Mucosa of descending colon (tissue), 3 donors: ENCODE results near the gene KCNQ2. TPM values are rescaled to one million over a fixed set of nuclear protein-coding genes. Genes with fewer than 3 reads are reported as not detected.
A peak's percentile ranks its signal among the peaks of the same experiment; 100 is the strongest.

Experiments used
- ATAC-seq: fragments of 200-7000 bp; cut with Tn5 transposase; one replicate; pipeline ENCODE4 v1.9.1; 2020; ENCODE audit warnings: mild to moderate bottlenecking, moderate library complexity
- DNase-seq, 3 donors: peaks; one replicate each; pipeline ENCODE4 v3.0.0-alpha.2; 2020
- H3K36me3 ChIP-seq: fragments of 200-600 bp; one replicate; pipeline ENCODE4 v1.8.0; 2021; ENCODE audit warnings: low read depth, mild to moderate bottlenecking
- H3K4me1 ChIP-seq: fragments of 200-600 bp; one replicate; pipeline ENCODE4 v1.8.0; 2021; ENCODE audit warnings: low read depth, mild to moderate bottlenecking
- H3K4me3 ChIP-seq: fragments of 200-600 bp; one replicate; pipeline ENCODE4 v1.8.0; 2021; ENCODE audit warnings: mild to moderate bottlenecking
- H3K9me3 ChIP-seq: fragments of 200-600 bp; one replicate; pipeline ENCODE4 v1.8.0; 2021; ENCODE audit warnings: mild to moderate bottlenecking
- CTCF ChIP-seq: fragments of 200-600 bp; IDR thresholded peaks from one replicate; pipeline ENCODE4 v1.8.0; 2022; ENCODE audit warnings: antibody characterized with exemption, mild to moderate bottlenecking
- intact Hi-C, 2 donors: fragments of 100-400 bp; cut with DNase I in 1 of 2; cut with micrococcal nuclease in 1 of 2; formaldehyde crosslinking; loops; one replicate each; pipeline versions ENCODE4 v1.11.0 to v1.11.1; 2022; cut with DNase I, micrococcal nuclease
- total RNA-seq, 3 donors: library from RNA; stranded (reverse); fragmentation: NEBNext Ultra II Directional in 2 of 3; extraction: Animal tissue kit (Norgen Biotek cat#: 25700) in 2 of 3; gene quantifications; one replicate each; pipeline versions ENCODE4 v1.2.1 to v1.2.4, GENCODE V29; 2021 to 2023
- donor health status: DM: no; HTN: no; CAD: no; lungs with moderate emphysema.
- donor health status: DM: no; HTN: no; CAD: no.
- donor health status: DM: no; HTN: yes; CAD: no.

The KCNQ2 gene
- total RNA-seq, 3 donors from 2014 or later: 1.4 TPM; not detected in 2

DNA sequence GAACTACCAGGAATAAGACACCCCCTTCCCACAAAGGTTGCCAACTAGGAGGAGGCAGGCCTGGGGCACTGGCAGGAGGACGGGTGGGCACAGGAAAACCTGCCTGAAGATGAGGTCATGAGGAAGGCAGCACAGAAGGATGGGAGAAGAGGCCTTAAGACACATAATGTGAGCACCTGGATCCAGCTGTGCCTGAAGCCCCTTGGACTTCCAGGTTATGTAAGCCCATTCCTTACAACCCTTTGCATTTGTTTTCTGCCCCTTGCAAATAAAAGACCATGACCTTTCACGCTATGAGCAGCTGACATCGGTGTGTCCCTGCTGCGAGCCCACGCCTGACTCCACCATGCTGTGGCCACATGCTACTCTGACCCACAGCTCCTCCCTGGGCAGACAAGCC is 23.4 kb downstream of the KCNQ2 start:
- intact Hi-C loops: no loop called here
- no peaks in the 10 kb centered on the region for H3K36me3 ChIP-seq
- DNase-seq: no peak

GRCh38 chr20:63448031-63448430 is 24.4 kb downstream of the KCNQ2 start:
- Histone ChIP-seq H3K9me3 (no peaks in the 10 kb centered on the region), H3K36me3 (no peaks in the 10 kb centered on the region), H3K4me1 (no peaks in the 10 kb centered on the region), H3K4me3 (no peak overlapping the region)
- ATAC-seq: peak; percentile 82
- TF ChIP-seq CTCF: no peak
- intact Hi-C loops: no loop called here
- peak in 2 of 3 donors; percentile 38 to 42 for DNase-seq

More for the DNA sequence above, 23.4 kb downstream of the KCNQ2 start:
- no peak for TF ChIP-seq CTCF
- H3K4me1 ChIP-seq: no peaks in the 10 kb centered on the region
- H3K4me3 ChIP-seq: no peak overlapping the region
- H3K9me3 ChIP-seq: no peaks in the 10 kb centered on the region
- ATAC-seq: no peak

DNA sequence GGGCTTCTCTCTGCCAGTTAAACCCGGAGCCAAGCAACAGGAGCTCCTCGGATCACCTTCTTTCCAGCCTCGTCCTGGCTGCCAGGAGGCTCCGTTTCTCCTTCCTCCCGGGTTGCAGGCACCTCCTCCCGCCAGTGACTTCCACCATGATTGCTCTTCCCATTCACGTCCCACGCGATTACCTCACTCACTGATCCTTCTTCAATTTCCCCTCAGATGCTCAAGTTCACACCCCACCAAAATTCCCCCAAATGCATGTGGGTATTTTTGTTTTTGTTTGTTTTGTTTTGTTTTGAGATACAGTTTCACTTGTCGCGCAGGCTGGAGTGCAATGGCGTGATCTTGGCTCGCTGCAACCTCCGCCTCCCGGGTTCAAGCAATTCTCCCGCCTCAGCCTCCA is 25.1 kb downstream of the KCNQ2 start:
- Histone ChIP-seq H3K9me3 (no peaks in the 10 kb centered on the region), H3K36me3 (no peaks in the 10 kb centered on the region)
- no peak for TF ChIP-seq CTCF

GRCh38 chr20:63446216-63447024 is 26.0 kb downstream of the KCNQ2 start:
- H3K4me1 ChIP-seq: no peaks in the 10 kb centered on the region
- H3K4me3 ChIP-seq: no peak overlapping the region
- DNase-seq (no peak), ATAC-seq (no peak)
- no peak for TF ChIP-seq CTCF
- no peaks in the 10 kb centered on the region for H3K9me3 ChIP-seq
- intact Hi-C loops: no loop called here
- no peaks in the 10 kb centered on the region for H3K36me3 ChIP-seq

More for the DNA sequence above, 25.1 kb downstream of the KCNQ2 start:
- no peaks in the 10 kb centered on the region for H3K4me1 ChIP-seq
- no peak overlapping the region for H3K4me3 ChIP-seq
- intact Hi-C loops: no loop called here
- ATAC-seq (no peak), DNase-seq (no peak)

DNA sequence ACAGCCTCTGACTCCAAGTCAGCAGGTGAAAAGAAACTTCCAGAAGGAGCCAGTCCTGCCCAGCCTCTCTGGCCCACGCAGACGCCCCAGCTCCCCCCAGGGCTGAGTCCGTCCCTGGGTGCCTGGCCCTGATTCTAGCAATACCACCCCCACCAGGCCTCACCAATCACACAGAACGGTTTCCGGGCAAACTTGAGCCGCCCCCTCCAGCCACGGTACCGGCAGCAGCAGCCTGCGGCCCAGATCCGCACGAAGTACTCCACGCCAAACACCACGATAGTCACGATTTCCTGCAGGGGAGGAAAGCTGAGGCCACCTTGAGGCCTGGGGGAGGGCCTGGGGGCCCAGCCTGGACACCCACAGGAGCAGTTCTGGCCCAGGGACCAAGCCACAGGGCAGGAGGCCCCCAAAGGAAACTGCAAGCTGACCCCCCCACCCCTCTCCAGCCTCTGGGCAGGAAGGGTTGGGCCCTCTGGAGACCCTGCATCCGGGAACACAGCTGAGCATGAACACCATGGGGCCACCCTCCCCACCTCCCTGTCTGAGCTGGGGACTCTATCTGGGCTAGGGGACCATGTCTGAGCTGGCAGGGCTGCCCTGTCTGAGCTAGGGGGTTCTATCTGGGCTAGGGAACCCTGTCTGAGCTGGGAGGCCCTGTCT is 27.2 kb downstream of the KCNQ2 start:
- H3K4me1 ChIP-seq: no peaks in the 10 kb centered on the region
- intact Hi-C loops: no loop called here
- DNase-seq (no peak), ATAC-seq (no peak)
- TF ChIP-seq CTCF: no peak
- no peaks in the 10 kb centered on the region for H3K36me3 ChIP-seq
- H3K9me3 ChIP-seq: no peaks in the 10 kb centered on the region
- no peak overlapping the region for H3K4me3 ChIP-seq
